Calu3 (cell line): Measurements from ENCODE around the gene ZNF146. TPM values are rescaled to one million over a fixed set of nuclear protein-coding genes. Genes with fewer than 3 reads are reported as not detected.
"Not testable (repeated sequence)": the region's sequence is repeated elsewhere in the genome, so short reads cannot be mapped to it uniquely, and the experiment has no call there.

Source experiments
- BruUV-seq: library from RNA; stranded (reverse); fragments of 400-500 nt; replicated peaks from 2 replicates; lab custom pipeline; 2021; lab: Mats Ljungman, UMichigan
- CTCF ChIA-PET: fragments of 300-600 bp; sonication (Branson Sonifier 250); formaldehyde crosslinking; loops from one replicate; lab custom pipeline; 2022; ENCODE audit warnings: antibody characterized with exemption; lab: Charles Lee
- DNase-seq: peaks from one replicate; pipeline ENCODE4 v3.0.0; 2022
- H3K27ac Mint-ChIP-seq: one replicate; pipeline ENCODE4 v1.8.0; 2022; ENCODE audit warnings: mixed read lengths; ENCODE audit not compliant: unreplicated experiment
- H3K27me3 Mint-ChIP-seq: one replicate; pipeline ENCODE4 v1.8.0; 2022; ENCODE audit warnings: mixed read lengths; ENCODE audit not compliant: unreplicated experiment
- H3K36me3 Mint-ChIP-seq: one replicate; pipeline ENCODE4 v1.8.0; 2022; ENCODE audit warnings: mild to moderate bottlenecking, moderate library complexity, mixed read lengths; ENCODE audit not compliant: insufficient read depth, unreplicated experiment
- H3K4me1 Mint-ChIP-seq: one replicate; pipeline ENCODE4 v1.8.0; 2022; ENCODE audit warnings: mild to moderate bottlenecking, low read depth, mixed read lengths; ENCODE audit not compliant: unreplicated experiment
- H3K4me3 Mint-ChIP-seq: one replicate; pipeline ENCODE4 v1.8.0; 2022; ENCODE audit warnings: mild to moderate bottlenecking, low read depth, moderate library complexity, mixed read lengths; ENCODE audit not compliant: unreplicated experiment
- H3K9me3 Mint-ChIP-seq: one replicate; pipeline ENCODE4 v1.8.0; 2022; ENCODE audit warnings: low read depth, mixed read lengths; ENCODE audit not compliant: unreplicated experiment
- intact Hi-C: fragments of 100-400 bp; cut with micrococcal nuclease; formaldehyde crosslinking; loops from one replicate; pipeline ENCODE4 v1.10.0; 2022; ENCODE audit not compliant: unreplicated experiment
- total RNA-seq: library from RNA; stranded (reverse); gene quantifications from 2 replicates; pipeline ENCODE4 v1.2.3, GENCODE V29; 2022
- TF ChIP-seq, protein P1 (sequence below): fragments of 200-600 bp; IDR thresholded peaks from one replicate; pipeline ENCODE4 v1.8.0; 2022; ENCODE audit warnings: antibody characterized with exemption; ENCODE audit not compliant: unreplicated experiment

The ZNF146 gene
- total RNA-seq, 1 experiment from 2014 or later = 112 TPM

- intact Hi-C loops = no loop called here
- H3K4me3 Mint-ChIP-seq = no peak overlapping the region
- peaks cover 3% of the 10 kb centered on the region for H3K9me3 Mint-ChIP-seq
- H3K4me1 Mint-ChIP-seq = no peaks in the 10 kb centered on the region
- no peaks in the 10 kb centered on the region for H3K27me3 Mint-ChIP-seq
- BruUV-seq = no TSS peak
- no peak overlapping the region for H3K27ac Mint-ChIP-seq
- CTCF ChIA-PET = interaction anchor here (0.5 kb wide), 1 partner anchor 388 kb away, joined by 3 read pairs; no protein-coding TSS in a partner anchor
- no peak for DNase-seq
- TF ChIP-seq, protein P1, sequence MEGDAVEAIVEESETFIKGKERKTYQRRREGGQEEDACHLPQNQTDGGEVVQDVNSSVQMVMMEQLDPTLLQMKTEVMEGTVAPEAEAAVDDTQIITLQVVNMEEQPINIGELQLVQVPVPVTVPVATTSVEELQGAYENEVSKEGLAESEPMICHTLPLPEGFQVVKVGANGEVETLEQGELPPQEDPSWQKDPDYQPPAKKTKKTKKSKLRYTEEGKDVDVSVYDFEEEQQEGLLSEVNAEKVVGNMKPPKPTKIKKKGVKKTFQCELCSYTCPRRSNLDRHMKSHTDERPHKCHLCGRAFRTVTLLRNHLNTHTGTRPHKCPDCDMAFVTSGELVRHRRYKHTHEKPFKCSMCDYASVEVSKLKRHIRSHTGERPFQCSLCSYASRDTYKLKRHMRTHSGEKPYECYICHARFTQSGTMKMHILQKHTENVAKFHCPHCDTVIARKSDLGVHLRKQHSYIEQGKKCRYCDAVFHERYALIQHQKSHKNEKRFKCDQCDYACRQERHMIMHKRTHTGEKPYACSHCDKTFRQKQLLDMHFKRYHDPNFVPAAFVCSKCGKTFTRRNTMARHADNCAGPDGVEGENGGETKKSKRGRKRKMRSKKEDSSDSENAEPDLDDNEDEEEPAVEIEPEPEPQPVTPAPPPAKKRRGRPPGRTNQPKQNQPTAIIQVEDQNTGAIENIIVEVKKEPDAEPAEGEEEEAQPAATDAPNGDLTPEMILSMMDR = no peak
- no peaks in the 10 kb centered on the region for H3K36me3 Mint-ChIP-seq
Measured at GRCh38 chr19:36182612-36183244, 32.2 kb upstream of the ZNF146 start.

DNA sequence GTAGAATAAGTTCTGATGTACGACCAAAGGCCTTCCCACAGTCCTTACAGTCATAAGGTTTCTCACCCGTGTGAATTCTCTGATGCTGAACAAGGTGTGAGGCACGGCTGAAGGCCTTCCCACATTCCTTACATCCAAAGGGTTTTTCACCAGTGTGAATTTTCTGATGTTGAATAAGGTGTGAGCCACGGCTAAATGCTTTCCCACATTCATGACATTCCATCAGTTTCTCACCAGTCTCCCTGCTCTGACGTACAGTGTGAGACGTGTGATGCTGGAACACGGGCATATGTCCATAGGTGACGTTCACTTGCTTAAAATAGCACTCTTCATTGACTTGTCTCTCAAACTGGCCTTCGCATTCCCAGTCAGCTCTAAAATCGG, 31.7 kb upstream of the ZNF146 start:
- Mint-ChIP-seq H3K9me3 (peaks cover 3% of the 10 kb centered on the region), H3K4me1 (no peaks in the 10 kb centered on the region), H3K27ac (no peak overlapping the region), H3K4me3 (no peak overlapping the region), H3K27me3 (no peaks in the 10 kb centered on the region), H3K36me3 (no peaks in the 10 kb centered on the region)
- no TSS peak for BruUV-seq
- intact Hi-C loops = no loop called here
- no peak for DNase-seq
- CTCF ChIA-PET = interaction anchor here (0.5 kb wide), 1 partner anchor 387 kb away, joined by 3 read pairs; no protein-coding TSS in a partner anchor
- TF ChIP-seq, protein P1 = no peak

- intact Hi-C loops, H3K4me3 Mint-ChIP-seq, H3K36me3 Mint-ChIP-seq, H3K4me1 Mint-ChIP-seq, H3K27me3 Mint-ChIP-seq, H3K9me3 Mint-ChIP-seq, BruUV-seq, DNase-seq, CTCF ChIA-PET, H3K27ac Mint-ChIP-seq: not testable (repeated sequence)
Measured at GRCh38 chr19:36186722-36187121, 28.2 kb upstream of the ZNF146 start.

GRCh38 chr19:36196249-36196648, 18.7 kb upstream of the ZNF146 start:
- CTCF ChIA-PET = no interaction called here
- intact Hi-C loops = no loop called here
- TF ChIP-seq, protein P1 = no peak

GRCh38 chr19:36198119-36198518, 16.8 kb upstream of the ZNF146 start:
- no peaks in the 10 kb centered on the region for H3K27me3 Mint-ChIP-seq
- no peak for DNase-seq
- H3K27ac Mint-ChIP-seq = no peak overlapping the region
- TF ChIP-seq, protein P1 = no peak
- CTCF ChIA-PET = no interaction called here
- H3K4me1 Mint-ChIP-seq = no peaks in the 10 kb centered on the region
- intact Hi-C loops = no loop called here
- no peaks in the 10 kb centered on the region for H3K36me3 Mint-ChIP-seq
- H3K4me3 Mint-ChIP-seq = no peak overlapping the region
- no peaks in the 10 kb centered on the region for H3K9me3 Mint-ChIP-seq
- BruUV-seq = no TSS peak

More at GRCh38 chr19:36196249-36196648, 18.7 kb upstream of the ZNF146 start:
- no peaks in the 10 kb centered on the region for H3K4me1 Mint-ChIP-seq
- no peak overlapping the region for H3K4me3 Mint-ChIP-seq
- H3K9me3 Mint-ChIP-seq = no peaks in the 10 kb centered on the region
- H3K27me3 Mint-ChIP-seq = no peaks in the 10 kb centered on the region
- peaks cover 10% of the 10 kb centered on the region for H3K36me3 Mint-ChIP-seq
- BruUV-seq = no TSS peak
- no peak overlapping the region for H3K27ac Mint-ChIP-seq
- no peak for DNase-seq
